ENCODE data around the gene TMC1.

DNA sequence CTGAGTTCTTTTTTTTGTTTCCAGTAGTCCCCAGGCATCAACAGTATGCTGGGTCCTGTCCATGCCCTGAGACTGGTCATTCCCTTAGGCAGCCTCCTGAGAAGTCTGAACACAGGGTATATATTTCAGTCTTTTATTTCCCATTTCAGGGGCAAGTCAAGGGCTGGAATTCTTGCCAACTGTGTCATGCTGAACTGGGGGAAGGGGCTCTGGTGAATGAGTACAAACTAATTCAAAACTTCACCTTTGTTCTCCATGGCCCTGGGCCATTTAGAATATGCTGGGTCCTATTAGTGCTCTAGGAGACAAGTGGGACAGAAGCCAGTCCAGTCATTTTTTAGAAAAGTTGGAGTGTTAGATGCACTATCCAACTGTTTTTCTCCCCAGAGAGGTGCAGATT lies 170.3 kb downstream of the TMC1 start:
- TF ChIP-seq CTCF (IDR thresholded peaks at IDR 0.05; ENCODE audit: control extremely low read depth in 1 of 3, insufficient read depth in 1 of 3, low read depth in 1 of 3, low read length in 3 of 3) = no peak
- no peak for TF ChIP-seq POLR2A (IDR thresholded peaks at IDR 0.05; ENCODE audit: control extremely low read depth in 1 of 2, low read depth in 2 of 2, low read length in 2 of 2)
- no peak for TF ChIP-seq SP1 (IDR thresholded peaks at IDR 0.05; ENCODE audit: low read depth, low read length)
- no peak for TF ChIP-seq EZH2 (IDR thresholded peaks at IDR 0.05; ENCODE audit: low read depth, low read length, severe bottlenecking)
- no peak for TF ChIP-seq CHD1 (IDR thresholded peaks at IDR 0.05; ENCODE audit: low read depth, low read length)
- TF ChIP-seq CBX8 (IDR thresholded peaks at IDR 0.05; ENCODE audit: borderline replicate concordance, low read depth, low read length) = no peak
- TF ChIP-seq NRF1 (IDR thresholded peaks at IDR 0.05; ENCODE audit: low read depth, low read length) = no peak
- no peak for TF ChIP-seq YY1 (IDR thresholded peaks at IDR 0.05; ENCODE audit: low read depth, low read length)
- TF ChIP-seq TBP (IDR thresholded peaks at IDR 0.05; ENCODE audit: low read depth, low read length) = no peak

Data from H1 (cell line).